HEK293 (cell line): ENCODE data around the gene SIRPB2.

ENCODE experiments used
- CTCF ChIA-PET: fragments of 350-600 bp; formaldehyde crosslinking; extraction: SDS; loops from one replicate; lab custom pipeline; 2021; ENCODE audit warnings: antibody characterized with exemption; lab: Yijun Ruan, JAX
- POLR2A ChIA-PET: fragments of 300-600 bp; formaldehyde crosslinking; extraction: SDS; loops from one replicate; lab custom pipeline; 2020; ENCODE audit warnings: antibody characterized with exemption, inconsistent platforms; lab: Yijun Ruan, JAX
- H3K27ac ChIP-seq: fragments of 200-500 bp; sonication (Bioruptor generic); 2 replicates; pipeline ENCODE4 v1.5.1; 2014; ENCODE audit warnings: low read depth, low read length, control low read depth, inconsistent platforms; ENCODE audit errors: extremely low read depth
- H3K36me3 ChIP-seq, 2 experiments: fragments of 200-500 bp in 1 of 2; sonication (Bioruptor generic) in 1 of 2; 1 replicate in 1 of 2; 2 replicates in 1 of 2; pipeline ENCODE4 v1.5.1; 2014 to 2017; ENCODE audit warnings: inconsistent platforms in 2 of 2, low read length in 2 of 2; ENCODE audit not compliant: control insufficient read depth in 2 of 2, insufficient read depth in 1 of 2
- H3K4me1 ChIP-seq: fragments of 200-500 bp; sonication (Bioruptor generic); 2 replicates; pipeline ENCODE4 v1.5.1; 2014; ENCODE audit warnings: mild to moderate bottlenecking, low read length, inconsistent platforms; ENCODE audit not compliant: control insufficient read depth, insufficient read depth
- H3K4me3 ChIP-seq: 2 replicates; pipeline ENCODE4 v1.5.1; 2011; ENCODE audit warnings: low read depth, mild to moderate bottlenecking, control low read depth, low read length, moderate library complexity
- H3K9me3 ChIP-seq: fragments of 200-500 bp; sonication (Bioruptor generic); 2 replicates; pipeline ENCODE4 v1.5.1; 2014; ENCODE audit warnings: low read depth, low read length, inconsistent platforms; ENCODE audit not compliant: control insufficient read depth, insufficient read depth
- KLF1 ChIP-seq: fragments of 450-650 bp; formaldehyde crosslinking; IDR thresholded peaks from 2 replicates; pipeline ENCODE4 v1.5.1; 2016; ENCODE audit warnings: missing biosample characterization, missing genetic modification characterization
- KLF9 ChIP-seq: fragments of 450-650 bp; formaldehyde crosslinking; IDR thresholded peaks from 2 replicates; pipeline ENCODE4 v1.5.1; 2016; ENCODE audit warnings: missing biosample characterization, missing genetic modification characterization, low read depth
- SP2 ChIP-seq: fragments of 450-650 bp; formaldehyde crosslinking; IDR thresholded peaks from 2 replicates; pipeline ENCODE4 v1.5.1; 2016; ENCODE audit warnings: missing biosample characterization, missing genetic modification characterization
- ZBTB44 ChIP-seq: fragments of 450-650 bp; IDR thresholded peaks from 2 replicates; pipeline ENCODE4 v1.5.1; 2018; ENCODE audit warnings: missing biosample characterization, mild to moderate bottlenecking, missing genetic modification characterization
- ZNF114 ChIP-seq: fragments of 450-650 bp; formaldehyde crosslinking; IDR thresholded peaks from 2 replicates; pipeline ENCODE4 v1.5.0; 2017; ENCODE audit warnings: missing biosample characterization, missing genetic modification characterization
- ZNF133 ChIP-seq: fragments of 450-650 bp; formaldehyde crosslinking; IDR thresholded peaks from 2 replicates; pipeline ENCODE4 v1.5.1; 2016; ENCODE audit warnings: missing biosample characterization, missing genetic modification characterization
- ZNF184 ChIP-seq: fragments of 450-650 bp; IDR thresholded peaks from 2 replicates; pipeline ENCODE4 v1.5.1; 2018; ENCODE audit warnings: missing biosample characterization, mild to moderate bottlenecking, missing genetic modification characterization
- ZNF211 ChIP-seq: fragments of 450-650 bp; formaldehyde crosslinking; IDR thresholded peaks from 2 replicates; pipeline ENCODE4 v1.5.1; 2016; ENCODE audit warnings: low read depth, missing biosample characterization, missing genetic modification characterization
- ZNF239 ChIP-seq: fragments of 450-650 bp; formaldehyde crosslinking; IDR thresholded peaks from 2 replicates; pipeline ENCODE4 v1.5.1; 2016; ENCODE audit warnings: missing biosample characterization, missing genetic modification characterization
- ZNF433 ChIP-seq: fragments of 450-650 bp; formaldehyde crosslinking; IDR thresholded peaks from 2 replicates; pipeline ENCODE4 v1.5.1; 2016; ENCODE audit warnings: missing biosample characterization, missing genetic modification characterization, low read depth
- ZNF514 ChIP-seq: fragments of 450-650 bp; formaldehyde crosslinking; IDR thresholded peaks from 2 replicates; pipeline ENCODE4 v1.5.1; 2016; ENCODE audit warnings: missing biosample characterization, missing genetic modification characterization
- ZNF530 ChIP-seq: fragments of 450-650 bp; formaldehyde crosslinking; IDR thresholded peaks from 2 replicates; pipeline ENCODE4 v1.5.1; 2016; ENCODE audit warnings: low read depth, missing biosample characterization, missing genetic modification characterization
- ZNF544 ChIP-seq: fragments of 450-650 bp; formaldehyde crosslinking; IDR thresholded peaks from 2 replicates; pipeline ENCODE4 v1.5.0; 2017; ENCODE audit warnings: missing biosample characterization, missing genetic modification characterization
- ZNF555 ChIP-seq: fragments of 450-650 bp; formaldehyde crosslinking; conservative IDR thresholded peaks from 2 replicates; pipeline ENCODE4 v1.5.1; 2017; ENCODE audit warnings: missing biosample characterization, mild to moderate bottlenecking, missing genetic modification characterization, inconsistent platforms
- ZNF558 ChIP-seq: fragments of 450-650 bp; formaldehyde crosslinking; IDR thresholded peaks from 2 replicates; pipeline ENCODE4 v1.5.1; 2016; ENCODE audit warnings: missing biosample characterization, missing genetic modification characterization
- ZNF610 ChIP-seq: fragments of 450-650 bp; formaldehyde crosslinking; IDR thresholded peaks from 2 replicates; pipeline ENCODE4 v1.5.1; 2016; ENCODE audit warnings: missing biosample characterization, missing genetic modification characterization, borderline replicate concordance
- ZNF639 ChIP-seq: fragments of 450-650 bp; formaldehyde crosslinking; IDR thresholded peaks from 2 replicates; pipeline ENCODE4 v1.5.1; 2016; ENCODE audit warnings: missing biosample characterization, missing genetic modification characterization
- ZNF776 ChIP-seq: fragments of 450-650 bp; formaldehyde crosslinking; IDR thresholded peaks from 2 replicates; pipeline ENCODE4 v1.5.0; 2017; ENCODE audit warnings: missing biosample characterization, missing genetic modification characterization, borderline replicate concordance
- ZSCAN23 ChIP-seq: fragments of 450-650 bp; formaldehyde crosslinking; IDR thresholded peaks from 2 replicates; pipeline ENCODE4 v1.5.1; 2016; ENCODE audit warnings: missing biosample characterization, missing genetic modification characterization
- TF ChIP-seq, protein P1 (sequence below): fragments of 450-650 bp; formaldehyde crosslinking; IDR thresholded peaks from 2 replicates; pipeline ENCODE4 v1.5.1; 2016; ENCODE audit warnings: missing biosample characterization, missing genetic modification characterization
- TF ChIP-seq, protein P2 (sequence below): fragments of 450-650 bp; formaldehyde crosslinking; IDR thresholded peaks from 2 replicates; pipeline ENCODE4 v1.5.1; 2016; ENCODE audit warnings: missing biosample characterization, missing genetic modification characterization

SIRPB2 gene

GRCh38 chr20:1505871-1506270 lies 14.7 kb upstream of the SIRPB2 start:
- no peaks in the 10 kb centered on the region for H3K36me3 ChIP-seq
- H3K27ac ChIP-seq: no peak overlapping the region
- H3K4me3 ChIP-seq: no peak overlapping the region
- CTCF ChIA-PET: interaction anchor here (1.3 to 2.5 kb wide), 2 partner anchors 37 to 271 kb away, joined by 4 to 6 read pairs; no protein-coding TSS in a partner anchor
- POLR2A ChIA-PET: interaction anchor here (0.6 kb wide), 1 partner anchor 1412 kb away, joined by 6 read pairs; no protein-coding TSS in a partner anchor
- TF ChIP-seq ZNF433 (tag by site-specific recombination): no peak
- TF ChIP-seq, protein P1, sequence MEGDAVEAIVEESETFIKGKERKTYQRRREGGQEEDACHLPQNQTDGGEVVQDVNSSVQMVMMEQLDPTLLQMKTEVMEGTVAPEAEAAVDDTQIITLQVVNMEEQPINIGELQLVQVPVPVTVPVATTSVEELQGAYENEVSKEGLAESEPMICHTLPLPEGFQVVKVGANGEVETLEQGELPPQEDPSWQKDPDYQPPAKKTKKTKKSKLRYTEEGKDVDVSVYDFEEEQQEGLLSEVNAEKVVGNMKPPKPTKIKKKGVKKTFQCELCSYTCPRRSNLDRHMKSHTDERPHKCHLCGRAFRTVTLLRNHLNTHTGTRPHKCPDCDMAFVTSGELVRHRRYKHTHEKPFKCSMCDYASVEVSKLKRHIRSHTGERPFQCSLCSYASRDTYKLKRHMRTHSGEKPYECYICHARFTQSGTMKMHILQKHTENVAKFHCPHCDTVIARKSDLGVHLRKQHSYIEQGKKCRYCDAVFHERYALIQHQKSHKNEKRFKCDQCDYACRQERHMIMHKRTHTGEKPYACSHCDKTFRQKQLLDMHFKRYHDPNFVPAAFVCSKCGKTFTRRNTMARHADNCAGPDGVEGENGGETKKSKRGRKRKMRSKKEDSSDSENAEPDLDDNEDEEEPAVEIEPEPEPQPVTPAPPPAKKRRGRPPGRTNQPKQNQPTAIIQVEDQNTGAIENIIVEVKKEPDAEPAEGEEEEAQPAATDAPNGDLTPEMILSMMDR (tag by site-specific recombination): no peak
- TF ChIP-seq ZNF610 (tag by site-specific recombination): no peak
- TF ChIP-seq, protein P2, sequence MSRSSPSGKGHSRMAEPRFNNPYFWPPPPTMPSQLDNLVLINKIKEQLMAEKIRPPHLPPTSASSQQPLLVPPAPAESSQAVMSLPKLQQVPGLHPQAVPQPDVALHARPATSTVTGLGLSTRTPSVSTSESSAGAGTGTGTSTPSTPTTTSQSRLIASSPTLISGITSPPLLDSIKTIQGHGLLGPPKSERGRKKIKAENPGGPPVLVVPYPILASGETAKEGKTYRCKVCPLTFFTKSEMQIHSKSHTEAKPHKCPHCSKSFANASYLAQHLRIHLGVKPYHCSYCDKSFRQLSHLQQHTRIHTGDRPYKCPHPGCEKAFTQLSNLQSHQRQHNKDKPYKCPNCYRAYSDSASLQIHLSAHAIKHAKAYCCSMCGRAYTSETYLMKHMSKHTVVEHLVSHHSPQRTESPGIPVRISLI (tag by site-specific recombination): no peak
- no peak for TF ChIP-seq SP2
- TF ChIP-seq ZNF114 (tag by site-specific recombination): no peak
- no peak for TF ChIP-seq ZNF558 (tag by site-specific recombination)
- H3K4me1 ChIP-seq: no peaks in the 10 kb centered on the region
- H3K9me3 ChIP-seq: no peaks in the 10 kb centered on the region; the same call in 1 of the 2 replicates

DNA sequence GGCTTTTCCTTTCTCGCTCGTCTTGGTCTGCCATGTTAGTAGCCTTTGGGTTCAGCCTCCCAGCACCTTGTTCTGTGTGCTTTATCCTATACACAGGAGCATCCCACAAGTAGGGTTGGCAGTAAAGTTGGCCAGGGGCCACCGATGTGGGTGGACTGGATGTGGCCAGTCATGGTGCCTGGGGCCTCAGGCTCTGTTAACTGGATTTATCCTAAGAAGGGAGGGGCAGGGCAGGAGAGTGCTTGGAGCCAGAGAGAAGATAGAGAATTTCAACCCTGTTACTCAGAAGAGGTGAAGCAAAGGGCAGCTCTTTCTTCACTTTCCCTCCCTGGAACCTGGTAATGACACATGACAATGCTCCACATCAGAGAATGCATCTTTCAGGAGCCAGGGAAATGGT lies 14.1 kb upstream of the SIRPB2 start:
- Histone ChIP-seq H3K36me3 (no peaks in the 10 kb centered on the region), H3K4me1 (no peaks in the 10 kb centered on the region), H3K9me3 (no peaks in the 10 kb centered on the region; the same call in 1 of the 2 replicates), H3K4me3 (no peak overlapping the region), H3K27ac (no peak overlapping the region)
- CTCF ChIA-PET: interaction anchor here (0.9 to 3.8 kb wide), 11 partner anchors 14 to 272 kb away, joined by 3 to 60 read pairs (median 10); partner anchors contain the start of gene NSFL1C
- TF ChIP-seq ZNF133 (tag by site-specific recombination): no peak
- TF ChIP-seq ZNF211 (tag by site-specific recombination): no peak
- TF ChIP-seq ZNF544 (tag by site-specific recombination): no peak
- no peak for TF ChIP-seq ZNF239
- no peak for TF ChIP-seq ZSCAN23 (tag by site-specific recombination)
- TF ChIP-seq ZNF530 (tag by site-specific recombination): no peak
- TF ChIP-seq ZNF184 (tag by site-specific recombination): no peak
- TF ChIP-seq ZNF639 (tag by site-specific recombination): no peak
- TF ChIP-seq ZNF555 (tag by site-specific recombination): no peak
- no peak for TF ChIP-seq ZBTB44 (tag by site-specific recombination)
- no peak for TF ChIP-seq ZNF514 (tag by site-specific recombination)
- no peak for TF ChIP-seq KLF1 (tag by site-specific recombination)
- TF ChIP-seq ZNF776 (tag by site-specific recombination): no peak
- no peak for TF ChIP-seq KLF9 (tag by site-specific recombination)
- POLR2A ChIA-PET: interaction anchor here (0.6 kb wide), 1 partner anchor 1413 kb away, joined by 6 read pairs; no protein-coding TSS in a partner anchor
